Measurements from ENCODE around the gene BAHCC1. TPM values are rescaled to one million over a fixed set of nuclear protein-coding genes. Genes with fewer than 3 reads are reported as not detected.

The BAHCC1 gene
- total and polyA plus RNA-seq, 2 of the 4 experiments (the other 2 are of a cell fraction): 0.36 to 7.8 TPM

- H4K20me1 ChIP-seq (ENCODE audit: insufficient read depth, low read length): peaks cover 17% of the 10 kb centered on the region
- TF ChIP-seq NFE2L2 (IDR thresholded peaks at IDR 0.05; ENCODE audit: low read depth, low read length) (no peak), CHD1 (IDR thresholded peaks at IDR 0.05; ENCODE audit: low read depth, low read length) (no peak), MAZ (IDR thresholded peaks at IDR 0.05; ENCODE audit: borderline replicate concordance, low read depth, low read length) (no peak)
- peaks cover 7% of the 10 kb centered on the region; the same call in 1 of the 2 replicates for H3K4me1 ChIP-seq (ENCODE audit: control insufficient read depth, insufficient read depth, low read length)
- H3K56ac ChIP-seq (ENCODE audit: extremely low read depth, insufficient read depth, low read length): no peak overlapping the region
- no peak overlapping the region for H2BK5ac ChIP-seq (ENCODE audit: low read depth, low read length, poor library complexity, severe bottlenecking)
- no peak overlapping the region for H4K5ac ChIP-seq (ENCODE audit: low read depth, low read length)
- H3K18ac ChIP-seq (ENCODE audit: low read depth, low read length): no peak overlapping the region
- no peak overlapping the region for H2BK20ac ChIP-seq (ENCODE audit: low read depth, low read length)
- H2AFZ ChIP-seq (replicated peaks; ENCODE audit: low read length, poor library complexity): no peak overlapping the region
- peaks cover 6% of the 10 kb centered on the region for H3K9me1 ChIP-seq (ENCODE audit: insufficient read depth, low read length)
- ChIA-PET CTCF (no interaction called here), POLR2A (ENCODE audit: unreplicated experiment) (no interaction called here)
- no peaks in the 10 kb centered on the region for H3K9me3 ChIP-seq (ENCODE audit: control insufficient read depth, insufficient read depth, low read length)
- dilution Hi-C loops (cut with HindIII; ENCODE audit: low sequenced_read_pairs, unreplicated experiment) (no loop called here), intact Hi-C loops (cut with micrococcal nuclease) (no loop called here), in situ Hi-C loops (cut with MboI; ENCODE audit: low sequenced_read_pairs) (no loop called here)
- H3K79me1 ChIP-seq (ENCODE audit: low read depth in 1 of 2, low read length in 2 of 2): peaks cover 3 to 50% of the 10 kb centered on the region in 2 experiments; a peak in 3 of 4 replicates
- no CpG with 5 or more reads among the region's 8 CpGs for whole genome bisulfite sequencing, 2 experiments (ENCODE audit: extremely low coverage in 2 of 2, insufficient read length in 1 of 2)
- H3K9ac ChIP-seq (ENCODE audit: low read depth, low read length): no peak overlapping the region
- no peak overlapping the region for H2BK120ac ChIP-seq (ENCODE audit: low read depth, low read length)
- H2AK9ac ChIP-seq (replicated peaks; ENCODE audit: low read depth, low read length, poor library complexity): no peak overlapping the region
- no peak overlapping the region for H4K8ac ChIP-seq (ENCODE audit: low read depth in 2 of 2, low read length in 2 of 2)
- no peaks in the 10 kb centered on the region for H3K27me3 ChIP-seq (ENCODE audit: control insufficient read depth, insufficient read depth, low read length)
- H3K27ac ChIP-seq (ENCODE audit: insufficient read depth, low read length): no peak overlapping the region
- H2BK15ac ChIP-seq (ENCODE audit: low read depth, low read length): no peak overlapping the region
- no TSS peak for BruUV-seq (replicated peaks)
- DNase-seq: no peak
- no peak overlapping the region for H4K91ac ChIP-seq (ENCODE audit: insufficient read depth, low read depth, low read length)
- H3K4me3 ChIP-seq (ENCODE audit: insufficient read depth, low read depth, low read length): no peak overlapping the region
- ATAC-seq (ENCODE audit: low read depth): no peak
- H3K36me3 ChIP-seq (ENCODE audit: control insufficient read depth, insufficient read depth, low read length): 0 out of 2 replicates have a peak, but pooled peaks cover 2% of the 10 kb centered on the region
- H2AK5ac ChIP-seq (ENCODE audit: low read depth, low read length): no peak overlapping the region
- H3K4me2 ChIP-seq (ENCODE audit: low read depth, low read length): no peak overlapping the region
- H3K23ac ChIP-seq (ENCODE audit: low read depth, low read length): no peak overlapping the region
- H3K14ac ChIP-seq (replicated peaks; ENCODE audit: low read depth, low read length): no peak overlapping the region
- no peak overlapping the region for H3K4ac ChIP-seq (ENCODE audit: low read depth, low read length)
These were observed 16.0 kb downstream of the BAHCC1 start for GRCh38 chr17:81411305-81411704.
